Measurements from ENCODE around the gene SMG6.

SMG6 gene

DNA sequence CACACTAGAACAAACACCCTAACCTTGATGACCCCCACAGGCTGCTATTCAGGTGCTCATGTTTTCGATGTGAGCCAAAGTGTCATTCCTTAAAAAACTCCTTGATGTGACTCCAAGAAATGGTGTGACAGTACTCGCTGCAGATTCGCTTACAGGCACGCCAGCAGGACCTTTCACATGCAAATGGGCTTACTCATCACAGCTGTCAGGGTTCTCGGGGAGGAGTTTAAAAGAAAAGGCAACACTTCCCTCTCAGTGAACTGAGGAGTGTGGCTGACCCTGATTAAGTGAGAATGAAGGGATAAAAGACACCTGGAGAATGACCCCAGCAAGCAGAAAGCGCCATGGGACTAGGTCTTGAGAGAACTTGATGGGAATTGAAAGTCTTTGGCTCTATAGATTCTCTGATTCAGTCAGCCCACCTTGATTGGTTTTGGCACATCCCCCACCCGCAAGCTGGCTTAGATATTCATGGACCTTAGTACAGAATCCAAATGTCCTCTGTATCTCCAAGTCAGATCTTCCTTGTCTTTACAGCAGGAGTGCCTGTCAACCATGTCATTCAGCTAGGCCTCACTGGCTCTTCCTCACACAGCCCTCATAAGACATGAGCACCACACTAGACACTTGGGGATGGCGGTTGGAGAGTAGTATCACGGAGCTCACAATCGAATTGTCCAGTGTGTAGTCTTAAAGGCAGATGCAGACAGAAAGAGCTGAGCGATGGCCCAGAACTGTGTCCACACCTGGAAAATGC, 166.1 kb downstream of the SMG6 start:
- no peaks in the 10 kb centered on the region for H3F3A ChIP-seq (ENCODE audit: insufficient read depth)
- no peak overlapping the region for H2AFZ ChIP-seq (ENCODE audit: low read depth, low read length, severe bottlenecking)
- no peaks in the 10 kb centered on the region for H4K20me1 ChIP-seq (ENCODE audit: low read depth, low read length)
- H3K79me2 ChIP-seq (ENCODE audit: insufficient read depth, low read length) = no peaks in the 10 kb centered on the region
- H3K27ac ChIP-seq (ENCODE audit: low read depth, low read length) = no peak overlapping the region
- H3K36me3 ChIP-seq (ENCODE audit: low read length) = no peaks in the 10 kb centered on the region
- H3K9me3 ChIP-seq (ENCODE audit: insufficient read depth, low read length) = no peaks in the 10 kb centered on the region
- H3K4me2 ChIP-seq (ENCODE audit: low read depth, low read length, poor library complexity, severe bottlenecking) = no peak overlapping the region
- H3K9ac ChIP-seq (ENCODE audit: low read length) = no peak overlapping the region
- TF ChIP-seq, protein P1, sequence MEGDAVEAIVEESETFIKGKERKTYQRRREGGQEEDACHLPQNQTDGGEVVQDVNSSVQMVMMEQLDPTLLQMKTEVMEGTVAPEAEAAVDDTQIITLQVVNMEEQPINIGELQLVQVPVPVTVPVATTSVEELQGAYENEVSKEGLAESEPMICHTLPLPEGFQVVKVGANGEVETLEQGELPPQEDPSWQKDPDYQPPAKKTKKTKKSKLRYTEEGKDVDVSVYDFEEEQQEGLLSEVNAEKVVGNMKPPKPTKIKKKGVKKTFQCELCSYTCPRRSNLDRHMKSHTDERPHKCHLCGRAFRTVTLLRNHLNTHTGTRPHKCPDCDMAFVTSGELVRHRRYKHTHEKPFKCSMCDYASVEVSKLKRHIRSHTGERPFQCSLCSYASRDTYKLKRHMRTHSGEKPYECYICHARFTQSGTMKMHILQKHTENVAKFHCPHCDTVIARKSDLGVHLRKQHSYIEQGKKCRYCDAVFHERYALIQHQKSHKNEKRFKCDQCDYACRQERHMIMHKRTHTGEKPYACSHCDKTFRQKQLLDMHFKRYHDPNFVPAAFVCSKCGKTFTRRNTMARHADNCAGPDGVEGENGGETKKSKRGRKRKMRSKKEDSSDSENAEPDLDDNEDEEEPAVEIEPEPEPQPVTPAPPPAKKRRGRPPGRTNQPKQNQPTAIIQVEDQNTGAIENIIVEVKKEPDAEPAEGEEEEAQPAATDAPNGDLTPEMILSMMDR (IDR thresholded peaks at IDR 0.05; ENCODE audit: insufficient read depth, low read length, poor library complexity, severe bottlenecking) = no peak
- TF ChIP-seq EZH2phosphoT487 (conservative IDR thresholded peaks at IDR 0.05; ENCODE audit: low read length) = no peak
- no peak overlapping the region for H3K4me3 ChIP-seq (ENCODE audit: insufficient read depth, low read length, poor library complexity, severe bottlenecking)
- H3K27me3 ChIP-seq (ENCODE audit: low read length) = no peaks in the 10 kb centered on the region
- no peaks in the 10 kb centered on the region for H3K9me2 ChIP-seq (replicated peaks; ENCODE audit: insufficient read depth, low read length)

DNA sequence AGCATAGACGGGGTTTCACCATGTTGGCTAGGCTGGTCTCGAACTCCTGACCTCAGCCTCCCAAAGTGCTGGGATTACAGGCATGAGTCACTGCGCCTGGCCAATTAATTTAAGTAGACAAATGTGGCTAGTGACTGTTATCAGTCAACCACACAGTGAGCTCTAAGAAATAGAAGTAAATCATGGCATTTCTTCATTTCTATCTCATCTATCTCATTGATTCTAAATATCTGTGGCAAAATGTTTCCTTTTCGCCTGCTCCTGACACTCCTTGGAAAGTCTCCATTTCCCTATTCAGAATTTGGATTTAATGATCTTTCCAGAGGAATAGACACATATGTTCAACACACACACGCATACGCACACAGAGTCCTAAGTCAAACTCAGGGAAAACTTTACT, 167.3 kb downstream of the SMG6 start:
- H3K36me3 ChIP-seq (ENCODE audit: low read length) = no peaks in the 10 kb centered on the region
- H4K20me1 ChIP-seq (ENCODE audit: low read depth, low read length) = no peaks in the 10 kb centered on the region
- H3K9ac ChIP-seq (ENCODE audit: low read length) = no peak overlapping the region
- no peaks in the 10 kb centered on the region for H3F3A ChIP-seq (ENCODE audit: insufficient read depth)
- TF ChIP-seq EZH2phosphoT487 (conservative IDR thresholded peaks at IDR 0.05; ENCODE audit: low read length) = no peak
- TF ChIP-seq, protein P1 (IDR thresholded peaks at IDR 0.05; ENCODE audit: insufficient read depth, low read length, poor library complexity, severe bottlenecking) = no peak
- no peaks in the 10 kb centered on the region for H3K27me3 ChIP-seq (ENCODE audit: low read length)
- no peaks in the 10 kb centered on the region for H3K79me2 ChIP-seq (ENCODE audit: insufficient read depth, low read length)
- no peak overlapping the region for H3K4me2 ChIP-seq (ENCODE audit: low read depth, low read length, poor library complexity, severe bottlenecking)
- H3K4me3 ChIP-seq (ENCODE audit: insufficient read depth, low read length, poor library complexity, severe bottlenecking) = no peak overlapping the region
- no peak overlapping the region for H2AFZ ChIP-seq (ENCODE audit: low read depth, low read length, severe bottlenecking)
- H3K27ac ChIP-seq (ENCODE audit: low read depth, low read length) = no peak overlapping the region
- no peaks in the 10 kb centered on the region for H3K9me3 ChIP-seq (ENCODE audit: insufficient read depth, low read length)
- no peaks in the 10 kb centered on the region for H3K9me2 ChIP-seq (replicated peaks; ENCODE audit: insufficient read depth, low read length)

DNA sequence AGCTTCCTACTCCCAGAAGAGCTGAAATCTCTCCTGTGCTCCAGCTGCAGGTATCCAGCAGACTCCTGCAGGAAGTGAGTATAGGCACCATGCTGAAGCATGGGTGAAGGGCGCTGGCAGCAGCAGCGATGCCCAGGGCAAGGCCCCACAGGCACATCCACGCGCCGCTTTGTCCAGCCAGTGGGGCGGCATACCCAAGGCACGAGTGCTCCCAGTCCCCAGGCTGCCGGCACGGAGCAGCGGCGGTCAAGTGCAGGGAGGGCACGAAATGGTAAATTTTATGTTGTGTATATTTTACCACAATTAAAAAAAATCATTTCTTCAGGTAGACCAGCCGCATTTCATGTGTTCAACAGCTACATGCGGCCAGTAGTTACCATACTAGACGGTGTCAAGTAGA, 175.6 kb downstream of the SMG6 start:
- Histone ChIP-seq H3K79me2 (ENCODE audit: insufficient read depth, low read length) (no peaks in the 10 kb centered on the region), H3K9me2 (replicated peaks; ENCODE audit: insufficient read depth, low read length) (no peaks in the 10 kb centered on the region), H3K4me2 (ENCODE audit: low read depth, low read length, poor library complexity, severe bottlenecking) (no peak overlapping the region), H4K20me1 (ENCODE audit: low read depth, low read length) (no peaks in the 10 kb centered on the region), H3K4me3 (ENCODE audit: insufficient read depth, low read length, poor library complexity, severe bottlenecking) (no peak overlapping the region), H3K27me3 (ENCODE audit: low read length) (no peaks in the 10 kb centered on the region), H3F3A (ENCODE audit: insufficient read depth) (no peaks in the 10 kb centered on the region), H3K9ac (ENCODE audit: low read length) (no peak overlapping the region), H2AFZ (ENCODE audit: low read depth, low read length, severe bottlenecking) (no peak overlapping the region), H3K27ac (ENCODE audit: low read depth, low read length) (no peak overlapping the region), H3K9me3 (ENCODE audit: insufficient read depth, low read length) (no peaks in the 10 kb centered on the region), H3K36me3 (ENCODE audit: low read length) (no peaks in the 10 kb centered on the region)
- TF ChIP-seq, protein P1 (IDR thresholded peaks at IDR 0.05; ENCODE audit: insufficient read depth, low read length, poor library complexity, severe bottlenecking) = no peak
- TF ChIP-seq EZH2phosphoT487 (conservative IDR thresholded peaks at IDR 0.05; ENCODE audit: low read length) = no peak
